ENCODE data around the gene DUSP21. TPM values are rescaled to one million over a fixed set of nuclear protein-coding genes. Genes with fewer than 3 reads are reported as not detected.
A peak's percentile ranks its signal among the peaks of the same experiment; 100 is the strongest.

Gene DUSP21
- total RNA-seq, 4 donors from 2014 or later: not detected

DNA sequence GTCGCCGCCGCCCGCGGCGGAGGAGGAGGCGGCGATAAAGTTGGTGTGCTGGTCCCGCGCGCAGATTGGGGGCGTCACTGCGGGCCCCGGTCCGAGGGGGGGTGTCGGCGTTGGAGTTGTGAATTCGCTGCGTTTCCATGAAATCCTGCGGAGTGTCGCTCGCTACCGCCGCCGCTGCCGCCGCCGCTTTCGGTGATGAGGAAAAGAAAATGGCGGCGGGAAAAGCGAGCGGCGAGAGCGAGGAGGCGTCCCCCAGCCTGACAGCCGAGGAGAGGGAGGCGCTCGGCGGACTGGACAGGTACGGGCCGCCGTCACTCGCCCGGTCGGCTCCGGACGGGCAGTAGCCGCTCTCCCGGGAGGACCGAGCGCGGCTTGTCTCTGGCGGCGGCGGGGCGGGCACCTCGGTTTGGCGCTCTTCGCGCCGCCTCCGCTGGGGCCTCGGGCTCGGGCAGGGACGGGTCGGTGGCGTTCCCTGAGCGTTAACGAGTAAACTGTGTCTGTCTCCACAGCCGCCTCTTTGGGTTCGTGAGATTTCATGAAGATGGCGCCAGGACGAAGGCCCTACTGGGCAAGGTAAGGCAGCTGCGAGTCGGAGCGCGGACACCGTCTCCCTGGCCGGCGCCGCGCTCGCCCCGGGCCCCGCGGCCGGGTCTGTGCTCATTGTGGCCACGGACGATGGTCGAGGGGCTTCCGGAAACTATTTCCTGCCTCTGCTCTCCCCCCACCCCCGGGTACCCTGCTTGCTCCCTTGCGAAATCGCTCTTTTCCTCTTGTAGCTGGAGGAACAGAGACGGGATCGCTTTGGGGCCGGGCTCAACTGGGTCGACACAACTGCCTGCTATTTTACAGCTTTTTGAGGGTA lies 29.8 kb downstream of the DUSP21 start:
- peak; percentile 15 to 91 for DNase-seq (ENCODE audit: low spot score in 2 of 2)
- intact Hi-C loops (cut with DNase I; ENCODE audit: low total_unique reads): no loop called here
- no peak for TF ChIP-seq POLR2A (IDR thresholded peaks at IDR 0.05)
- TF ChIP-seq, protein P1, sequence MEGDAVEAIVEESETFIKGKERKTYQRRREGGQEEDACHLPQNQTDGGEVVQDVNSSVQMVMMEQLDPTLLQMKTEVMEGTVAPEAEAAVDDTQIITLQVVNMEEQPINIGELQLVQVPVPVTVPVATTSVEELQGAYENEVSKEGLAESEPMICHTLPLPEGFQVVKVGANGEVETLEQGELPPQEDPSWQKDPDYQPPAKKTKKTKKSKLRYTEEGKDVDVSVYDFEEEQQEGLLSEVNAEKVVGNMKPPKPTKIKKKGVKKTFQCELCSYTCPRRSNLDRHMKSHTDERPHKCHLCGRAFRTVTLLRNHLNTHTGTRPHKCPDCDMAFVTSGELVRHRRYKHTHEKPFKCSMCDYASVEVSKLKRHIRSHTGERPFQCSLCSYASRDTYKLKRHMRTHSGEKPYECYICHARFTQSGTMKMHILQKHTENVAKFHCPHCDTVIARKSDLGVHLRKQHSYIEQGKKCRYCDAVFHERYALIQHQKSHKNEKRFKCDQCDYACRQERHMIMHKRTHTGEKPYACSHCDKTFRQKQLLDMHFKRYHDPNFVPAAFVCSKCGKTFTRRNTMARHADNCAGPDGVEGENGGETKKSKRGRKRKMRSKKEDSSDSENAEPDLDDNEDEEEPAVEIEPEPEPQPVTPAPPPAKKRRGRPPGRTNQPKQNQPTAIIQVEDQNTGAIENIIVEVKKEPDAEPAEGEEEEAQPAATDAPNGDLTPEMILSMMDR (IDR thresholded peaks at IDR 0.05): no peak
- 0% methylated on average over 14 to 34 of the region's 99 CpGs for WGBS, 2 donors
- peak overlapping the region; percentile 60 for H3K4me3 ChIP-seq (ENCODE audit: low read depth, poor library complexity, severe bottlenecking)

DNA sequence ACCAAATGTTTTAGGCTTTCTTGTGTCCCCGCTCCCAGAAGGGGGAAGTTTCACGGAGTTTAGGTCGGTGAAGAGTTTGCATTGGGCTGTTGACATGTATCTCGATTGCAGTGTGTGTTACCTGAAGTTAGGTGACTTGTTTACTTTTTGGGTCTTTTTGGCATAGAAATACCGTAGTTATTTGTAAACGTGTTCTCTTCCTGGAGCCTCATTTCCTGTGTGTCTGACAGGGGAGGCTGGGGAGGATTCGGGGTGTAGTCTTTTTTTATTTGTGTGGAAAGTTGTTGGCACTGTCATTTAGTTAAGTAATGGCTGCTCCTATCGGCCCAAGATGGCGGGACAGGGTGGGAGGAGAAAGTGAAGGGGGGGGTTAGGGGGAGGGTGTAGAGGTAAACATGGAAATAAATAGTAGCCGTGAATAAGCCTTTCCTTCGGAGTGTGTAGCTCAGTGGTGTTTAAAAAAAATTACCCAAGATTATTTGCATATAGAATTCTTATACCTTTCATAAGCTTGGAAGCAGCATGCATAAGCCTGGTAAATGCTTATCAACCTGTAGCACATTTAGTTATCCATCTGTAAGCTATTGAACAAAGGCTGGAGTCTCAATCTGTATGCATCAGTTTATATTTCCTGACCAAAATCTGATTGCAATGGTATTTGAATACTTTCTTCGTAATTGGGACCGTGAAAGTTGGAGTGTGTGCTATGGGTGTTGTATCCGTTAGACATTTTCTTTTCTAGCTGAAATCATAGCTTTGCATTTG lies 30.8 kb downstream of the DUSP21 start:
- TF ChIP-seq, protein P1 (IDR thresholded peaks at IDR 0.05): no peak
- TF ChIP-seq POLR2A (IDR thresholded peaks at IDR 0.05): no peak

DNA sequence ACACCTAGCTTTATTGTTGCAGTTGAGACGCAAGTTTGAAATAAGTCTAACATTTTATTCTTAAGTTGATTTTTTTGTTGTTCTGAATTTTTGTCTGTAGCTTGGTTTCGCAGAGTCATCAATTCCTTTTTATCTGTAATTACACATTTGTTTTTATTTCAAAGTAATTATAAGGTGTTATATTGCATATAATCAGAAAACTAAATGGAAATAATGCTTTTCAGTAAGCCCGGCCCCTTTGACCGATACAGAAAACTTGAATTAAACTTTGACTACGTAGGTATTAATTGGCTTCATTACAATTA lies 31.3 kb downstream of the DUSP21 start:
- DNase-seq (ENCODE audit: low spot score in 2 of 2): no peak
- WGBS, 2 donors: 9 to 28% methylated on average over 5 of the region's 5 CpGs
- no peak for TF ChIP-seq POLR2A (IDR thresholded peaks at IDR 0.05)
- TF ChIP-seq, protein P1 (IDR thresholded peaks at IDR 0.05): no peak
- intact Hi-C loops (cut with DNase I; ENCODE audit: low total_unique reads): loop anchor here (5.0 kb wide), 1 partner anchor 457 kb away; no protein-coding TSS in a partner anchor
- H3K4me3 ChIP-seq (ENCODE audit: low read depth, poor library complexity, severe bottlenecking): no peak overlapping the region

More for the DNA sequence above, 30.8 kb downstream of the DUSP21 start:
- H3K4me3 ChIP-seq (ENCODE audit: low read depth, poor library complexity, severe bottlenecking): peak overlapping the region; percentile 60
- peak in 1 of 2 donors; percentile 15 for DNase-seq (ENCODE audit: low spot score in 2 of 2)
- intact Hi-C loops (cut with DNase I; ENCODE audit: low total_unique reads): loop anchor here (5.0 kb wide), 1 partner anchor 458 kb away; no protein-coding TSS in a partner anchor
- WGBS, 2 donors: 1 to 3% methylated on average over 13 to 14 of the region's 14 CpGs

DNA sequence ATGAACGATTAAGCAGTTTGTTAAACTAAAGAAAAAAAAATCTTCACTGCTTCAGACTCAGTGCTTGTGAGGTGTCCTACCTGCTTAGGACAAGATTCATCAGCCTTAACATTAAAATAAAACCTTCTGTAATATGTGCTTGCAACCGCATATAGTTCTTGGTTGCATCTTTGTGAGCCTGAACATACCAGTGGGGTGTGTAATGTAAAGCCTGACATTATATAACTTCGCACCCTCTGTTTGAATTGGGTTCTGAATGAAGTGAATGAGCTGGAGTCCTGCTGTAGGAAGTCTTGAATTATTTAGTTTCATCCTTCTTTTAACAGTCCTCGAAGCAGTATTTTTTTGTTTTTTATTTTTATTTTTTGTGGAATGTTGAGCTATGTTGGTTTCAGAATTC lies 32.3 kb downstream of the DUSP21 start:
- TF ChIP-seq, protein P1 (IDR thresholded peaks at IDR 0.05): no peak
- TF ChIP-seq POLR2A (IDR thresholded peaks at IDR 0.05): no peak
- 14 to 26% methylated on average over 4 of the region's 4 CpGs for WGBS, 2 donors
- no peak overlapping the region for H3K4me3 ChIP-seq (ENCODE audit: low read depth, poor library complexity, severe bottlenecking)
- no peak for DNase-seq (ENCODE audit: low spot score in 2 of 2)
- intact Hi-C loops (cut with DNase I; ENCODE audit: low total_unique reads): loop anchor here (5.0 kb wide), 1 partner anchor 456 kb away; no protein-coding TSS in a partner anchor

DNA sequence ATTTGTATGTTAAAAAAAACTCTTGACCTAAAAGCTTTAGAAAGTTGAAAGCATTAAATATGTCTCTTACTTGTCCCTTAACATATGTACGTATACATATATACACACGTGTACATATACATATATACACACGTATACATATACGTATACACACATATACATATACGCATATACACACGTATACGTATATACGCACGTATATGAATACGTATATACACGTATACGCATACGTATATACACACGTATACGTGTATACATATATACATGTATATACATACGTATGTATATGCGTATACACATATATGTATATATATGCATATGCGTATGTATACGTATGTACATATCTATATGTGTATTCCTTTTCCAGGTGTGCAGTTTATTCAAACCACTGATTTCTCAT lies 32.9 kb downstream of the DUSP21 start:
- no peak overlapping the region for H3K4me3 ChIP-seq (ENCODE audit: low read depth, poor library complexity, severe bottlenecking)
- DNase-seq (ENCODE audit: low spot score in 2 of 2): no peak
- WGBS, 2 donors: 82 to 87% methylated on average over 19 of the region's 19 CpGs
- TF ChIP-seq, protein P1 (IDR thresholded peaks at IDR 0.05): no peak
- no peak for TF ChIP-seq POLR2A (IDR thresholded peaks at IDR 0.05)
- intact Hi-C loops (cut with DNase I; ENCODE audit: low total_unique reads): loop anchor here (5.0 kb wide), 1 partner anchor 456 kb away; no protein-coding TSS in a partner anchor

Data from lower leg skin (tissue), 4 donors.